Calu3 (cell line): ENCODE results near the gene SERTM2. TPM values are rescaled to one million over a fixed set of nuclear protein-coding genes. Genes with fewer than 3 reads are reported as not detected.

Experiments used
- BruUV-seq: library from RNA; stranded (reverse); fragments of 400-500 nt; replicated peaks from 2 replicates; lab custom pipeline; 2021; lab: Mats Ljungman, UMichigan
- CTCF ChIA-PET: fragments of 300-600 bp; sonication (Branson Sonifier 250); formaldehyde crosslinking; loops from one replicate; lab custom pipeline; 2022; ENCODE audit warnings: antibody characterized with exemption; lab: Charles Lee
- DNase-seq: peaks from one replicate; pipeline ENCODE4 v3.0.0; 2022
- H3K27ac Mint-ChIP-seq: one replicate; pipeline ENCODE4 v1.8.0; 2022; ENCODE audit warnings: mixed read lengths; ENCODE audit not compliant: unreplicated experiment
- H3K27me3 Mint-ChIP-seq: one replicate; pipeline ENCODE4 v1.8.0; 2022; ENCODE audit warnings: mixed read lengths; ENCODE audit not compliant: unreplicated experiment
- H3K36me3 Mint-ChIP-seq: one replicate; pipeline ENCODE4 v1.8.0; 2022; ENCODE audit warnings: mild to moderate bottlenecking, moderate library complexity, mixed read lengths; ENCODE audit not compliant: insufficient read depth, unreplicated experiment
- H3K4me1 Mint-ChIP-seq: one replicate; pipeline ENCODE4 v1.8.0; 2022; ENCODE audit warnings: mild to moderate bottlenecking, low read depth, mixed read lengths; ENCODE audit not compliant: unreplicated experiment
- H3K4me3 Mint-ChIP-seq: one replicate; pipeline ENCODE4 v1.8.0; 2022; ENCODE audit warnings: mild to moderate bottlenecking, low read depth, moderate library complexity, mixed read lengths; ENCODE audit not compliant: unreplicated experiment
- H3K9me3 Mint-ChIP-seq: one replicate; pipeline ENCODE4 v1.8.0; 2022; ENCODE audit warnings: low read depth, mixed read lengths; ENCODE audit not compliant: unreplicated experiment
- intact Hi-C: fragments of 100-400 bp; cut with micrococcal nuclease; formaldehyde crosslinking; loops from one replicate; pipeline ENCODE4 v1.10.0; 2022; ENCODE audit not compliant: unreplicated experiment
- total RNA-seq: library from RNA; stranded (reverse); gene quantifications from 2 replicates; pipeline ENCODE4 v1.2.3, GENCODE V29; 2022
- TF ChIP-seq, protein P1 (sequence below): fragments of 200-600 bp; IDR thresholded peaks from one replicate; pipeline ENCODE4 v1.8.0; 2022; ENCODE audit warnings: antibody characterized with exemption; ENCODE audit not compliant: unreplicated experiment

Gene SERTM2
- total RNA-seq, 1 experiment from 2014 or later, result not detected

GRCh38 chrX:111567542-111568255, 56.3 kb downstream of the SERTM2 start:
- no peak overlapping the region for H3K27ac Mint-ChIP-seq
- intact Hi-C loops, result no loop called here
- TF ChIP-seq, protein P1, sequence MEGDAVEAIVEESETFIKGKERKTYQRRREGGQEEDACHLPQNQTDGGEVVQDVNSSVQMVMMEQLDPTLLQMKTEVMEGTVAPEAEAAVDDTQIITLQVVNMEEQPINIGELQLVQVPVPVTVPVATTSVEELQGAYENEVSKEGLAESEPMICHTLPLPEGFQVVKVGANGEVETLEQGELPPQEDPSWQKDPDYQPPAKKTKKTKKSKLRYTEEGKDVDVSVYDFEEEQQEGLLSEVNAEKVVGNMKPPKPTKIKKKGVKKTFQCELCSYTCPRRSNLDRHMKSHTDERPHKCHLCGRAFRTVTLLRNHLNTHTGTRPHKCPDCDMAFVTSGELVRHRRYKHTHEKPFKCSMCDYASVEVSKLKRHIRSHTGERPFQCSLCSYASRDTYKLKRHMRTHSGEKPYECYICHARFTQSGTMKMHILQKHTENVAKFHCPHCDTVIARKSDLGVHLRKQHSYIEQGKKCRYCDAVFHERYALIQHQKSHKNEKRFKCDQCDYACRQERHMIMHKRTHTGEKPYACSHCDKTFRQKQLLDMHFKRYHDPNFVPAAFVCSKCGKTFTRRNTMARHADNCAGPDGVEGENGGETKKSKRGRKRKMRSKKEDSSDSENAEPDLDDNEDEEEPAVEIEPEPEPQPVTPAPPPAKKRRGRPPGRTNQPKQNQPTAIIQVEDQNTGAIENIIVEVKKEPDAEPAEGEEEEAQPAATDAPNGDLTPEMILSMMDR, result no peak
- H3K36me3 Mint-ChIP-seq, result no peaks in the 10 kb centered on the region
- H3K4me1 Mint-ChIP-seq, result no peaks in the 10 kb centered on the region
- no peak for DNase-seq
- no peaks in the 10 kb centered on the region for H3K27me3 Mint-ChIP-seq
- no TSS peak for BruUV-seq
- no peak overlapping the region for H3K4me3 Mint-ChIP-seq
- CTCF ChIA-PET, result no interaction called here
- H3K9me3 Mint-ChIP-seq, result peaks cover 4% of the 10 kb centered on the region

GRCh38 chrX:111568354-111568753, 56.9 kb downstream of the SERTM2 start:
- H3K4me3 Mint-ChIP-seq, result no peak overlapping the region
- H3K9me3 Mint-ChIP-seq, result peaks cover 4% of the 10 kb centered on the region
- no peaks in the 10 kb centered on the region for H3K36me3 Mint-ChIP-seq
- CTCF ChIA-PET, result no interaction called here
- no peaks in the 10 kb centered on the region for H3K27me3 Mint-ChIP-seq
- H3K27ac Mint-ChIP-seq, result no peak overlapping the region
- no TSS peak for BruUV-seq
- H3K4me1 Mint-ChIP-seq, result no peaks in the 10 kb centered on the region
- TF ChIP-seq, protein P1, result no peak
- no peak for DNase-seq
- intact Hi-C loops, result no loop called here

GRCh38 chrX:111568817-111569216, 57.4 kb downstream of the SERTM2 start:
- TF ChIP-seq, protein P1, result no peak
- intact Hi-C loops, result no loop called here
- Mint-ChIP-seq H3K36me3 (no peaks in the 10 kb centered on the region), H3K9me3 (peaks cover 4% of the 10 kb centered on the region), H3K27ac (no peak overlapping the region), H3K27me3 (no peaks in the 10 kb centered on the region), H3K4me1 (no peaks in the 10 kb centered on the region), H3K4me3 (no peak overlapping the region)
- CTCF ChIA-PET, result no interaction called here
- no peak for DNase-seq
- BruUV-seq, result no TSS peak

Other genes starting within 250 kb of the SERTM2 start
- 0.09 and 0.27 TPM in 2 replicates for gene CAPN6, start 241.2 kb upstream of the SERTM2 start, total RNA-seq
- not detected in 2 replicates for gene DCX, start 99.5 kb upstream of the SERTM2 start, total RNA-seq
- 44.6 and 50.1 TPM in 2 replicates for gene ALG13, start 169.5 kb downstream of the SERTM2 start, total RNA-seq